Astrocyte of the hippocampus (primary cell): ENCODE measurements around the gene ODAD4.

Experiments used
- DNase-seq: peaks from one replicate; pipeline ENCODE4 v3.0.0; 2011; ENCODE audit warnings: low read depth, low spot score

Gene ODAD4

DNA sequence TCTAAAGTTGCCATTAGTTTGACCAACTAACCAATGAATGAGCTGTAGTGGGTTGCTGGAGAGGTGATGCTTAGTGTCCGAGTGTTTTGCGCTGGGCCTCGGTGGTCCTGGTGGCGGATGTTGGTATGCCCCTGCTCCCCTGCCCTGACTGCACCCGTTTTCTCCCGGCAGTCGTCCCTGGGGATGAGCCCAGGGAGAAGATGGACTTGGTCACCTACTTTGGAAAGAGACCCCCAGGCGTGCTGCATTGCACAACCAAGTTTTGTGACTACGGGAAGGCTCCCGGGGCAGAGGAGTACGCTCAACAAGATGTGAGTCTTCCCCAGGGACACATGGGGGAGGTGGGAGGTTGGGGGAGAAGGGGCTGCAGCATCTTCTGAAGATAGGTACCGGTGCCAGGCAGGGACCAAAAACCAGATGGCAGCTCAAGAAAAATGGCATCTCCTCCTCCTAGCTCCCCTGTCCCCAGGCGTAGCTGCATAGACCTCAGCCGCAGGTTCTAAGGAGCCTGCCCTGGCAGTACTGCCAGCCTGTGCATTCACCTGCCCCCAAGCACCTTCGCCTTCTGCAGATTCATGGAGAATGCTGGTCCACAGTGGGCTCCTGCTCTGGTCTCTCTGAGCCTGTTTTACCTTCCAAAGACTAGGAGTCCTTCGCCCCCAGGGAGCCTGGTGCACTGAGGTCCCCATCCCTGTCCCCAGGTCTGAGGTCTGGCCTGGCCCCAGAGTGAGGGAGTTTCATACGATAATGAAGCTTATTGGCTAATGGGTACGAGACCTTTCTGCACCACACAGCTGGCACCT is 41.5 kb downstream of the ODAD4 start:
- DNase-seq, result no peak

DNA sequence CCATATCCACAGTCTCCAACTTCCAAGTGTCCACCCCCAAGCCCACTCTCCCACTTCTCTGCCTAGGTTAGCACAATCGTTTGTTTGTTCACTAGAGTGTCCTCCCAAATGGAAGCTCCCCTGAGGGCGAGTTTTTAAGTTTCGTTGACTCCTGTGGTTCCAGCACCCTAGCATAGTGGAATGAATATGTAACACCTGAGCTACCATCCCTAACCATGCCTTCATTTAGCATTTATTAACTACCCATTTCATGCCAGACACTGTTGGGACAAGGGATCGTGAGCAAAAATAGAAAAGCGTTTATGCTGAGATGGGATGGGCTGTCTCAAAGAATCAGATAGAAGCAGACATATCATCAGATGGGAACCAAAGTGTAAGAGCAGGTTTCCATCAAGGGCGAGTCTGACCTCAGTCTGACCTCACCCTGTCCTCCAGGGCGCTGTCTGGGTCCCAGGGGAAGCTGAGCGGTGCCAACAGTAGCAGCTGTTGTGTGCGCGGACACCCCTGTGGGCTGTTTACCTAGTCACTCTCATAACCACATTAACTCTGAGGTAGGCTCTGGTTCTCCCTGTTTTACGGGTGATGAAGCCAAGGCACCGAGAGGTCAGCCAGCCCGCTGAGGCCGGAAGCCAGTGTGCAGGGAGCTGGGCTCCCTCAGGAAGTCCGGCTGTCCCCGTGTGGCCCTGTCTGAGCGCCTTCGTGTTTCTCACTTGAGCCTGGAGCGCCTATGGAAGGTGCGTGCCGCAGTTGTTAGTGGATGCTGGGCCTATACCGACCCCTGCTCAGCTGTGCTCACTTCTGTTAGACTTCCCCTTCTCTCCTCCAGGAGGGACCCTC is 42.4 kb downstream of the ODAD4 start:
- no peak for DNase-seq

DNA sequence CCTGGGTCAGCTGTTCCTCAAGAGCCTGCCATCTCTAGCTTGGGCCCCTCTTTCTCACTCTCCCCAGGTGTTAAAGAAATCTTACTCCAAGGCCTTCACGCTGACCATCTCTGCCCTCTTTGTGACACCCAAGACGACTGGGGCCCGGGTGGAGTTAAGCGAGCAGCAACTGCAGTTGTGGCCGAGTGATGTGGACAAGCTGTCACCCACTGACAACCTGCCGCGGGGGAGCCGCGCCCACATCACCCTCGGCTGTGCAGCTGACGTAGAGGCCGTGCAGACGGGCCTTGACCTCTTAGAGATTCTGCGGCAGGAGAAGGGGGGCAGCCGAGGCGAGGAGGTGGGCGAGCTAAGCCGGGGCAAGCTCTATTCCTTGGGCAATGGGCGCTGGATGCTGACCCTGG is 43.0 kb downstream of the ODAD4 start:
- no peak for DNase-seq

DNA sequence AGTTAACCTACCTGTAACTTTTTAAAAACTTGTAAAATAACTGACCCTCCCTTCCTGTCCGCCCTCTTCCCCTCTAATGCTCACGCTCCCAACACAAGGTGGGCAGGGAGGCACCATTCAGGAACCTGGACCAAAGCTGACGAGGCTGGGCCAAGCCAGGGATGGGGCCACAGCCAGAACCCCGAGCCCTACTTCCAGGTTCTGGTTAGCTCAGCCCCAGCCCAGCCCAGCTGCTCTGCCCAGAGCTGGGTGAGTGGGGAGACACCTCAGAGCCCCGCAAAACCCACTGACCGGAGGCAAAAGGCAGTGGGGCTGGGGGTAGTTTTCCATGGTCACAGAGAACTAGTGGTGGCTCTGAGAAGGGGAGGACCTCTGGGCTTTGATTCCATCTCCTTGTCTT is 43.6 kb downstream of the ODAD4 start:
- no peak for DNase-seq

DNA sequence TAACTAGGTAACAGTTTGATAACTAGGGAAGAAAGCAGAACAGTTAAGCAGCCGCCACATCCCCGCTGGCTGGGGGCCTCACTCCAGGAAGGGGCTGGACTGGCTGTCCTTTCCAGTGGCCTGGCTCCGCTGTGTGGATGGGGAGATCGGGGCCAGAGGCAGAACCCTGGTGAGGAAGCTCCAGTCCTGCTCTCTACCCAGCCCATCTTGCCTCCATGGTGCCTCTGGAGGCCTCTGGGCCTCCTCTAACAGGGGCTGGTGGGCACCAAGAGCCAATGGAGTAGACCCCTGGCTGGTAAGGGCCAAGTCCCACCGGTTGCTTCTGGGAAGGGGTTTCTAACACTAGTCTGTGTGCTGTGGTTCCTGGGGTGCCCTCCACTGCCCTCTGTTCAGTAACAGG is 44.2 kb downstream of the ODAD4 start:
- no peak for DNase-seq

DNA sequence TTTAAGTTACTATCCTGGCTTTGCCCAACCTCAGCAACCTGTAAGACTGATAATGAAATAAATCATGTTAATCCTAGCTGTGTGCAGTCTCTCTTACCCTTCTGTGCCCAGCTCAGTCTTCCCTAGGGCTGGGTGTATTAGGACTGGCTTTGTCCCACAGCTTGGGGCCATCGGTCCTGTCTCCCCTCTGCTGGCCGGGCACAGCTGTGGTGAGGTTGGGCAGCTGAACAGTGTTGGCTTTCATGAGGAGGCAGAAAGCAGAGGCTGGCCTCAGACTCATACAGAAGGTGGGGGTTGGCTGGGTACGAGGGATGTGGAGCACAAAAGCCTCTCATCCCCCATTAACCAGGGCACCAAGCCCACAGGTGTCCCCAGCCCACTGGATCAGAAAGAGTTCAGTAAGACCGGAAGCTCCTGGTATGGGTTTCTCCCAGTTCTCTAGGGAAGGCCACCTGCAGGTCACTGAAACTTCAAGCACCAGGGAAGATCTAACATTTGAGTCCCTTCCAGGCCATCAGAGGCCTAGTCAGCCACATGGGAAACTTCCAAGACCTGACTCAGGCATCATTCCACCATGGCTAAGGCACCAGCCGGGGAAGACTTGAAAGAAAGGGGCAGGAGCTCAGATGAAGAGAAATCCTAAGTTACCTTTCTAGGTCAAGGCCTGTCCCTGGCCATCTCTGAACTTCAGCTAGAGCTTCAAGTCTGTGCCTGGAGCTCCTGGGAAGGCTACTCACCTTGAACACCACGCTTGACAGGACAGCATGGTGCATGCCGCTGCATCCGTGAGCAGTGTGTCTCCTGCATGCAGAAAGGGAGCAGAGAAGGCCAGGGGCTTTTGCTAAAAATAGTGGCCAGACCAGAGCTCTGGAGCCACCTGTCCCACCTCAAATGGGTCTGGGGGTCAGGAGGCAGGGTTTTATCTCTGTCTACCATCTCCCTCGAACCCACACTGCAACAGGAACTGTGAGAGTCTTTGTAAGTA is 45.0 kb downstream of the ODAD4 start:
- peak; percentile 60 for DNase-seq

DNA sequence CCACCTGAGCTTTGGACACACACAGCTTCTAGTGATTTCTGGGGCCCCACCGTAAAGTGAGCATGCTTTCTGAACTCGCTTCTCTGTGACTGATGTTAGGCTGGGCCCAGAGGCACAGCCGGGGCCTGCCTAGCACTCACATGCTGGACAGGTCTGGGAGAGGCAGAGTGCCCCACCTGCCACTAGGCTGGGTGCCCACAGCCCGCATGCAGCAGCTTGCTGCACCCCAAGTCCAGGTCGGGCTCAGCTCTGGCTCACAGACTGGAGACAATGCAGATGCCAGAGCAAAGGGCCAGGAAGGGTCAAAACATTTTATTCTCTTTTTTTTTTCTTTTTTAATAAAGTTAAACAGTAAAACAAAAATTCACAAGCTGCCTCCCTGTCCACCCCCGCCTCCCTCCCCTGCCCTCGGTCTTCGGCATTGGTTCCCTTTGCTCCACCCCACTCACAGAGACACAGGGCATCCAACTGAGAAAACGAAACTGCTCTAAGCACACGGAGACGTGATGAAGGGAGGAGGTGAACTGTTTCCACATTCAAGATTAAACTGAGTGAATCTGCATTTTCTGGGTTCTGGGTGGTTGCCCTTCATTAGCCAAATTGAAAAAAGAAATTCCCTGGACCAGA is 45.8 kb downstream of the ODAD4 start:
- DNase-seq, result no peak

DNA sequence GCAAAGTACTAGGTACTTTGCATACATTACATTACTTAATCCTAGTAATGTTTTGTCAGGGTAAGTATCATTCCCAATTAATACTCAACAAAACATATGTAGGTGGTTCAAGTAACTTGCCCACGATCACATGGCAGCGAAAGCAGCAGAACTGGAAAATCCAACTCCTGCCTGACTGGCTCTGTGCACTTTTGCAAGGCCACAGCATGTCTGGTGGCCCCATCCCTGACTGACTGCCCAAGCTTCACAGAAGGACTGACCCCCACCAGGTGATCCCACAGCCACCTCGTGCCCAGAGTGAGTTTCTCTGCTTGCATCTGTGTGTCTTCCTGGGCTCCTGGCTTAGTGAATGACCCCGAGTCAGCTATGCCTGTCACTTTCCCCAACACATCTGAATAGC is 47.6 kb downstream of the ODAD4 start:
- DNase-seq, result no peak

DNA sequence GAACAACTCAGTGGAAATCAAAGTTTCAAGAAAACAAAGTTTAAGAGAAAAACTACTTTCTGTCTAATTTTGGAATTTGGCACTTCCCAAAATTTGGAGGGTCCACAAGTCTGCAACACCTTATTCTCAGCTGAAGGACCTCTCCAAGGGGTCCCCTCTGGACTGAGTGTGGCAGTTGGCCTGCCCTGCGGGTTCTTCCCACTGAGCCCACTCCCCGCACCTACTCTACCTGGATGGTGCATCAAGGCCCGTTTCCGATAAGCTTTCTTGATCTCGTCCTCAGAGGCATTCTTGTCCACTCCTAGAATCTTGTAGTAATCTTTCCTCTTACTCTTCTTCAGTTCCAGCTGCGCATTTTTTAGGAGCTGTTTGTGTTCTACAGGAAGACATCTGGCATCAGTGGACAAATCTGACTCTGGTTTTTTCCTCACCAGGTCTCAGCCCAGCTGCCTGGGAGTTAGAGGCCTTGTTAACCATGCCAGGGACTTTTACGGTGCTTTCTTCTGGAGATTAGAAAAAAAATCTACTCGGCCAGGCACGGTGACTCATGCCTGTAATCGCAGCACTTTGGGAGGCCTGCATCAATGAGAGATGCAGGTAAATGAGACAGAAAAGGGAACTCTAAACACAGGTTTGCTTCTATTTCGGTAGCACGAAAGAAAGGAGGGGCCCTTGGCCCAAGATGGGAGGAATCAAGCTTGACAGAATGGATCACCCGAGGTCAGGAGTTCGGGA is 51.8 kb downstream of the ODAD4 start:
- DNase-seq, result peak; percentile 81

DNA sequence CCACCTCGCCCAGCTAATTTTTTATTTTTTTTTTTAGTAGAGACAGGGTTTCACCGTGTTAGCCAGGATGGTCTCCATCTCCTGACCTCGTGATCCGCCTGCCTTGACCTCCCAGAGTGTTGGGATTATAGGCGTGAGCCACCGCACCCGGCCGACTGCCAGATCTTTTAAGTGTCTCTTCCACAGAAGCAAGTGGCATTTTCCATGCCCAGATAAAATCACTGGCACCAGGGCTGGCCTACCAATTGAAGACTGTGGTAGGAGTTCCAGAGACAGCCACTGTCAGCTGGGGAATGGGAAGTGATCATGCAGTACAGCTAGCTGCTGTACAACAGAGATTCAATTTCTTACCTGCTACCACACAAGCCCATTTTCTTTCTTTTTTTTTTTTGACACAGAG is 54.0 kb downstream of the ODAD4 start:
- DNase-seq, result no peak

DNA sequence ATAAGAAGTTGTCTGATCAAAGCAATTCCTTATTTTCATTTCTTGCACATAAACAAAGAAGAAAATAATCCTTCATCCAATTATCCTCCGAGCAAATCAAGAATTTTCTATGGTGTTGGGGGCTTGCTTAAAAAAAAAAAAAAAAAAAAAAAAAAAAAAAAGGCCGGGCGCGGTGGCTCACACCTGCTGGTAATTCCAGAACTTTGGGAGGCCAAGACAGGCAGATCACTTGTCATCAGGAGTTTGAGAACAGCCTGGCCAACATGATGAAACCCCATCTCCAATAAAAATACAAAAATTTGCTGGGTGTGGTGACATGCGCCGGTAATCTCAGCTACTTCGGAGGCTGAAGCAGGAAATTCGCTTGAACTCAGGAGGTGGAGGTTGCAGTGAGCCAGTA is 55.5 kb downstream of the ODAD4 start:
- DNase-seq, result no peak

DNA sequence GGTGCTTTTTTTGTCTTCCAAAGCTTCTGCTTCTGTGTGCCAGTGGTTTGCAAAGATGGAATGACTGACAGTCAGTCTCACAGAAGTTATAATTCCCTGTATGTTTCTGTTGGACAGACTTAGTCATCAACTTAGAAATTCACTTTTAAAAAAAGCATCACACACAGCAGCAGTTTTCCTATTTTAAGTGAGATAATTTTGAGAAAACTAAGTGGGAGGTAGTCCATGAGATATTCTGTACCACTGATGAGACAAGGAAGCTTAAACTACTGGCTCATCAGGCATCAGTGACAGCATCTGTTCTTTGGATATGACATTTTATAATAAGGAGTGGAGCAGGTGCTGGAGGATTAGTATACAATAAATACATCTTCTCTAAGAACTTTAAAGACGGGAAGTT is 56.2 kb downstream of the ODAD4 start:
- DNase-seq, result no peak

DNA sequence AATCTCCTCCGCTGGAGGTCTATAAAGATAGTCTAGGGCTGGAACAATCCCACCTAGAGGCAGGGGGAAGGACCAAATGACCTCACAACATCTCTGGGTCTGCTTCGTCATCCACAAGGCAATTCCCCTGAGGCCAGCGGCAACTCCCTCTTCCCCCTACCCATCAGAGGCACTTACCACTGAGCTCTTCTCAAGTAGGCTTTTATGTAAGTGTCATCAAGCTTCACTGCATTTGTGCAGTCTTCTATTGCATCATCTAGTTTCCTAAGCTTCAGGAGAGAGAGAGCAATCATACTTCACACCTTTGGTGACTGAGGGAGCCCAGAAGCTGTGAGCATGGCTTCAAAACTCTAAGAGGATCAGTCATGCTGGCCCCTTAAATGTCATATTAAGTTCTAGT is 57.2 kb downstream of the ODAD4 start:
- DNase-seq, result no peak

DNA sequence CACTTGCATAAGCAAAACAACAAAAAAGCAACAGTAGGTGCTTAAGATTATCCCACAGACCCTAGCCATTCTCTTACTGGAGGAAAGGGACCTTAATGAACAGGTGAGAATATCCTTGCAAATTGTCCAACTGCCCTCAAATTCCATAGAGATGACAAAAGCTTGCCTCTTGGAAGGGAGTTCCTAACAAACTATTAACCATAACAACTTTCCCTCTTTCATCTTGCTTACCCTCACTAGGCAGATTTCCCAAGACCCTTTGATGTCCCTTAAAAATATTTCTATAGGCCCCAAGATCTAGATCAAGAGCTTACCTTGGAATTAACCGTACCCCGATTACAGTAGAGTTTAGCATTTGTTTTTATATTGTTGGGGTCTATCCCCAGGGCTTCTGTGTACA is 58.0 kb downstream of the ODAD4 start:
- no peak for DNase-seq

DNA sequence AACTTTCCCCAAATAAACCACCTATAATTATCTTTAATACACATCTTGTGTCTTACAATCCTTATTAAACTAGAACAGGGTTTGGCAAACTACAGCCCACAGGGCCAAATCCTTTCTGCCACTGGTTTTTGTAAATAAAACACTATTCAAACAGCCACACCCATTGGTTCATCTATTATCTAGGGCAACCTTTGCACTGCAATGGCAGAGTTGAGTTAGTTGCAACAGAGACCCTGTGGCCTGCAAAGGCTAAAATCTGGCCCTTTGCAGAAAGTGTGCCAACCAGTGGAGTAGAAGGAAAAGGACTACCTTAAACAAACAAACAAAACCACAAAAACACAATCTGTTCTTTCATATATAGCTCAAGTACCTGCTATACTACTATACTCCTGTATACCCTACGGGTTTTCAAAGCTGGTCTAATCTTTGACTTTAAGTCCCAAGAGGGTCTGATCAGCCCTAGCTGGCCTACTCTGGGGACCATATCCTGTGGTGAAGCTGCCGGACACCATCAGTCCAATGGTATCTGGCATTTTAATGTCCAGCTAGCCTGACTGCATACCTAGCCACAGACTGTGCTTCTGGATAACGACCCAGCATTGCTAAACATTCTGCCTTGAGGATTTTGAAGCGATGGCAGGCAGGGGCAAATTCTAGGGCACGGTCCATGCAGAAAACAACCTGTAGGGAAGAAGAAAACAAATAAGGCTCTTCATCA is 59.4 kb downstream of the ODAD4 start:
- no peak for DNase-seq

DNA sequence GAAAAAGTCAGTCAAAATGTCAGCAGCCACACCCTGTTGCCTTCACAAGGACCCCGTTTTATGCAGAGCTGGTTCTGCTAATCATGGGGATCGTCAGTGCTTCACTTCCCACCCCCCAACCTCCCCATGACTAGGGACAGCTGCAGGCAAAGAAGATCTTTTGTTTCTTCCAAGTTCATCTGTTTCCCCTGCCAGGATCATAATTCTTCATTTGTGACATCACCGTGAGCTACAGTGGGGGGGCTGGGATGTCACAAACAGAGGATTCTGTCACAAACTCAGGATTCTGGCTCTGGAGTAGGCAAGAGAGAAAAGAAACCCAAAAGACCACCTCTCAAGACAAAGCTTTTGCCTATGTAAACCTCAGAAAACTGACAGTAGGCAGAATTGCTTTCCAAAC is 62.2 kb downstream of the ODAD4 start:
- no peak for DNase-seq

DNA sequence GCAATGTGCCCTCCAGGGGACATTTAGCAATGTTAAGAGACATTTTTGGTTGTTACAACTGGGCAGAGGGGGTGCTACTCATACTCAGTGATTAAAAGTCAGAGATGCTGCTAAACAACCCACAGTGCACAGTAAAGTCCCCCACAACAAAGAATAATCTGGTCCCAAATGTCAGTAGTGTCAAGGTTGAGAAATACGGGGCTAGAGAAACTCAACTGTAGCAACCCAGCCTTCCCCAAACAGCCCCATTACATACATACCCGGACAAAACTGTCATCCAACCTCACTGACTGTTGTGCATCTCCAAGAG is 66.4 kb downstream of the ODAD4 start:
- no peak for DNase-seq

DNA sequence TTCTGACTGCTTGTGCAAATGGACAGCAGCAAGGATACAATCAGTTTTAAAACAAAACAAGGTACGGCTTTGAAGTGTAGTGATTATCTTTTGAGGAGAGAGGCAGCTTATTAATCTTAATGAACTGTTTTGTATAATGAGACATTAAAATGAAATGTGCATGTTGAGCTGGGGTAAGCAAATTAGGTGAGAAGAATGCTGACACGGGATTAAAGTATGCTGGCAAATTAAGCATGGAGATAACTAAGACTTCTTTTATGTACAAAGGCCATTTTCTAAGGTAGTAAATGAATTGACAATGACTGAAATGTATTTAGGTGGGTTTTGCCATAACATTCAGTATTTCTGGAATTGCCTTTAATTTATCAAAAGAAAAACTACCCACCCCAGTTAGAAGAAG is 68.1 kb downstream of the ODAD4 start:
- no peak for DNase-seq

DNA sequence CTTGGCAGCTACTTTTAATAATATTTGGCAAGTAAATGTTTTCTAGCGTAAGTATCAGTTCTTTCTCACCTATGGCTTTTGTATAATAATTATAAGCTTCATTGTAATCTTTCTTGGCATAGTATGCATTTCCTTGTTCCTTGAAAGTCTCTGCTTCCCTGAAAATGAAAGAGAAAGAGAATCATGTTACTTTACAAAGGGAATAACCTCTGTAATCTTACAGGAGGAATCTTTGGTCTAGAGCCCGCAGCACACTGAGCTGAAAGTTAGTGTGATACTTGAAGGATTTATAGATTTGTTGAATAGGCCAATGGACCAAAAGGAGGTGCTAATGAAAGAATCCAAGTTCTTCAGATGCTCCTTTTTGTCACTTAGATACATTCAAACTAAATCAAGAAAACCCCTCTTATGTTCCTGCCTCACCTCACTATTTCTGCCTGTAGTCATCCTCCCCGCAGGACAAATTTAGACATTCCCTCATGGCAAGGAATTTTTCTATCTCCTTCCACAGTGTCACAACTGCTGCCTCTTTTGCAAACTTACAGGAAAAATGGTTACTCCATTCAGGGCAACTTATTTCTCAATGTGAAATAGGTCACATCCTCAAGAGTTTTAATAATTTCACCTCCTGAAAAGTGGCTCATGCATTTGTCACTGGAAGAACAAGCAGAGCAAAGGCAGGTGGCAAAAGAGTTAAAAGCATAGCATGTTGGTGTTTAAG is 70.2 kb downstream of the ODAD4 start:
- no peak for DNase-seq

DNA sequence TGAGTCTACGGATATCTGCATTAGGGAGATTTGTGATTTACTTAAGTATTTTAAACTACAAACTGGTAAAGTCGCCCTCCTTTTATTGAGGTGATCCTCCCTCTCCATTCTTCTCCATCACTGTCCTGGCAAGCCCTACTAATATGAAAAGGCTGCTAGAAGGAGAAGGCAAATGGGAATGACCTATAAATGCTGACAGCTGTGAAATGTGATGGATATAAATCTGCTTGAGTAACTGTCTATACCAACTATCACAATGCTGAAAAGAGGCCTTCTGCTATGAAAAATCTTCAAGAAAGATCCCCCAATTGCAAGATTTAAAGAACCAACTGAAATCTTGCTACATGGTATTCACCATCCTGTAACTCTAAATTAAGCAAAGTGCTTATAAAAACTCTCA is 71.3 kb downstream of the ODAD4 start:
- no peak for DNase-seq
